DND-41 (cell line): ENCODE results near the gene CRYGC.
"Not testable (repeated sequence)": the region's sequence is repeated elsewhere in the genome, so short reads cannot be mapped to it uniquely, and the experiment has no call there.

Experiments used
- ATAC-seq: fragments of 200-7000 bp; cut with Tn5 transposase; 3 replicates; pipeline ENCODE4 v1.9.1; 2021; ENCODE audit warnings: low read depth; ENCODE audit not compliant: insufficient read depth
- DNase-seq: peaks from one replicate; pipeline ENCODE4 v3.0.0-alpha.2; 2020
- H2AFZ ChIP-seq: 2 replicates; pipeline ENCODE4 v1.6.0; 2012; ENCODE audit warnings: low read depth, low read length
- H3K27ac ChIP-seq: 2 replicates; pipeline ENCODE4 v1.5.1; 2012; ENCODE audit warnings: low read length, inconsistent platforms
- H3K27me3 ChIP-seq: fragments of 200-600 bp; sonication (generic); 2 replicates; pipeline ENCODE4 v1.6.0; 2012; ENCODE audit warnings: low read length, mild to moderate bottlenecking, inconsistent platforms; ENCODE audit not compliant: insufficient read depth, poor library complexity
- H3K36me3 ChIP-seq: 2 replicates; pipeline ENCODE4 v1.5.1; 2012; ENCODE audit warnings: low read length, inconsistent platforms; ENCODE audit not compliant: insufficient read depth
- H3K4me1 ChIP-seq: 2 replicates; pipeline ENCODE4 v1.5.1; 2012; ENCODE audit warnings: mild to moderate bottlenecking, low read length; ENCODE audit not compliant: insufficient read depth
- H3K4me2 ChIP-seq: 2 replicates; pipeline ENCODE4 v1.6.0; 2012; ENCODE audit warnings: mild to moderate bottlenecking, moderate library complexity, low read length, inconsistent platforms; ENCODE audit not compliant: insufficient read depth
- H3K4me3 ChIP-seq, 2 experiments: fragments of 200-600 bp in 1 of 2; shearing (Covaris generic) in 1 of 2; 2 replicates each; pipeline ENCODE4 v1.5.1; 2012 to 2016; ENCODE audit warnings: inconsistent platforms in 2 of 2, low read length in 2 of 2, mild to moderate bottlenecking in 2 of 2, low read depth in 1 of 2, moderate library complexity in 1 of 2
- H3K79me2 ChIP-seq: 2 replicates; pipeline ENCODE4 v1.6.0; 2012; ENCODE audit warnings: low read length, inconsistent platforms; ENCODE audit not compliant: insufficient read depth
- H3K9ac ChIP-seq: 2 replicates; pipeline ENCODE4 v1.6.0; 2012; ENCODE audit warnings: low read depth, mild to moderate bottlenecking, inconsistent platforms, low read length, moderate library complexity
- H3K9me3 ChIP-seq: 2 replicates; pipeline ENCODE4 v1.5.1; 2012; ENCODE audit warnings: low read length, moderate library complexity, mild to moderate bottlenecking, inconsistent platforms; ENCODE audit not compliant: insufficient read depth, severe bottlenecking
- H4K20me1 ChIP-seq: 2 replicates; pipeline ENCODE4 v1.6.0; 2012; ENCODE audit warnings: low read length; ENCODE audit not compliant: insufficient read depth
- CTCF ChIP-seq: IDR thresholded peaks from 2 replicates; pipeline ENCODE4 v1.5.1; 2012; ENCODE audit warnings: borderline replicate concordance, low read length, moderate library complexity, mild to moderate bottlenecking; ENCODE audit not compliant: poor library complexity, severe bottlenecking; ENCODE audit errors: extremely low read depth
- EZH2 ChIP-seq: IDR thresholded peaks from 3 replicates; pipeline ENCODE4 v1.6.1; 2012; ENCODE audit warnings: borderline replicate concordance, low read depth, mild to moderate bottlenecking, moderate library complexity, low read length, inconsistent platforms; ENCODE audit not compliant: severe bottlenecking

CRYGC gene

DNA sequence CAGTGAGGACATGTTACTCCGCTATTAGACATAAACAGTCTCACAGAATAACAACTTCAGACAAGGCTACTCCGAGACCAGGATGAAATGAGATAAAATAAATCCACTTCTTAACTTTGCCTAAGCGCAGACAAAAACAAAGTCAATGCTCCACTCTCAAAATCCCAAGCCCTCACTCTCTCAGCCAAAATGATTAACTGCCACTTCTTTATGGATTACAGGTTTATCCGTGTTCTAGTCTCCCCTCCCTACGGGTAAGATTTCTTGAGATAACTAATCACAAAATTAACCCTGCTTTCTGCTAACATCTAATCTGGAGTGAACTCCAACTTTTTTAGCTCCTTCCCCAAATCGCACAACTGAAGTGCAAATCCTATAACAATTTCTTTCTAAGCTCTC, 1.1 kb upstream of the CRYGC start:
- Histone ChIP-seq H3K4me3 (no peak overlapping the region), H3K4me2 (no peak overlapping the region), H3K9me3 (no peaks in the 10 kb centered on the region), H3K27ac (no peak overlapping the region), H3K4me1 (peaks cover 12% of the 10 kb centered on the region), H3K36me3 (no peaks in the 10 kb centered on the region), H3K9ac (no peak overlapping the region), H3K79me2 (no peaks in the 10 kb centered on the region), H2AFZ (no peak overlapping the region), H4K20me1 (no peaks in the 10 kb centered on the region), H3K27me3 (no peaks in the 10 kb centered on the region)
- DNase-seq (no peak), ATAC-seq (no peak)
- TF ChIP-seq CTCF (no peak), EZH2 (no peak)

DNA sequence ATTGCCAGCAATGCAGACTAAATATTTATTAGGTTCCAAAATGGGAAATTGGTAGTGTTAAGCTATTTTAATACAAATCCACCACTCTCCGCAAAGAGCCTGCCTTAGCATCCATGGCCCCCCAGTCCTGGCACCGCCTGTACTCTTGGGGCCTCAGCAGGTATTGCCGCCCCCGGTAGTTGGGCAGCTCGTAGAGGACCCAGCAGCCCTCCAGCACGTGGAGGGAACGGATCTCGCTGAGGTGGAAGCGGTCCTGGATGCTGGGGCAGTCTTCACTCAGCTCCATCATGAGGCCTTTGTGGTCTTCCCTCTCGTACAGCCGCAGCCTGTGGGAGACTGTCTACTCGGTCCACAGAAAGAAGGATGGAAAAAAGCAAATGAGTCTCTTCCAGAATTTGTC, 1.5 kb downstream of the CRYGC start:
- H3K9me3 ChIP-seq: no peaks in the 10 kb centered on the region
- no peaks in the 10 kb centered on the region for H3K27me3 ChIP-seq
- no peak overlapping the region for H3K9ac ChIP-seq
- no peaks in the 10 kb centered on the region for H3K79me2 ChIP-seq
- no peak overlapping the region for H3K4me3 ChIP-seq
- no peaks in the 10 kb centered on the region for H4K20me1 ChIP-seq
- H2AFZ ChIP-seq: no peak overlapping the region
- H3K36me3 ChIP-seq: no peaks in the 10 kb centered on the region
- no peak overlapping the region for H3K4me2 ChIP-seq
- no peak for DNase-seq
- no peaks in the 10 kb centered on the region for H3K4me1 ChIP-seq
- no peak overlapping the region for H3K27ac ChIP-seq
- TF ChIP-seq EZH2: no peak
- TF ChIP-seq CTCF: no peak
- no peak for ATAC-seq

GRCh38 chr2:208127090-208127489, 2.5 kb downstream of the CRYGC start:
- Histone ChIP-seq H3K9ac (no peak overlapping the region), H3K4me1 (no peaks in the 10 kb centered on the region), H3K36me3 (no peaks in the 10 kb centered on the region), H3K4me3 (no peak overlapping the region), H3K9me3 (no peaks in the 10 kb centered on the region), H3K4me2 (no peak overlapping the region), H2AFZ (no peak overlapping the region), H3K79me2 (no peaks in the 10 kb centered on the region), H3K27ac (no peak overlapping the region), H3K27me3 (no peaks in the 10 kb centered on the region), H4K20me1 (no peaks in the 10 kb centered on the region)
- TF ChIP-seq EZH2 (no peak), CTCF (no peak)
- DNase-seq (no peak), ATAC-seq (no peak)

DNA sequence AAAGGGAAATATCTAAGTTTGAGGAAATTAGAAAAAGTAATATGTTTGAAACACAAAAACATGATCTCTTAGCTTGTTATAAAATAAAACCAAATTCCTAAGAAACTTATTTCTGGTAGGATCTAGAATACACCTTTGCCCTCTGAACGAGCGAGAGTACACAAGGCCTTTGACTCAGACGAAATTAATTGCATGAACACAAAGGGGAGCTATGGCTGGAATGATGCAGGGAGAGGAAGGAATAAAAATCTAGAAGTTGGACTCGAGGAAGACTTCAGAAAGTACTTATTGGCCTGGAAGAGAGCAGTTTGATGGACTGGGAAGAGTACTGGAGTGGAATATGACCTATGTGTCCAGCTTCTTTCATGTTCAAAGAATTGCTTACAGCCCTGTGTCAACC, 4.4 kb downstream of the CRYGC start:
- H3K9ac ChIP-seq: no peak overlapping the region
- H3K4me3 ChIP-seq: no peak overlapping the region
- no peaks in the 10 kb centered on the region for H3K4me1 ChIP-seq
- H3K36me3 ChIP-seq: no peaks in the 10 kb centered on the region
- no peaks in the 10 kb centered on the region for H3K79me2 ChIP-seq
- no peak overlapping the region for H2AFZ ChIP-seq
- no peak for TF ChIP-seq CTCF
- H3K27ac ChIP-seq: no peak overlapping the region
- DNase-seq (no peak), ATAC-seq (no peak)
- peaks cover 3% of the 10 kb centered on the region for H3K27me3 ChIP-seq
- no peak overlapping the region for H3K4me2 ChIP-seq
- H4K20me1 ChIP-seq: no peaks in the 10 kb centered on the region
- H3K9me3 ChIP-seq: no peaks in the 10 kb centered on the region

GRCh38 chr2:208124013-208124715, 5.5 kb downstream of the CRYGC start, which contains the start of gene CRYGD:
Gene CRYGD (minus strand): TSS chr2:208124524. CDS start chr2:208124473, 51 bp downstream.
- DNase-seq, H3K27ac ChIP-seq, H3K9ac ChIP-seq, H4K20me1 ChIP-seq, H3K9me3 ChIP-seq, H3K27me3 ChIP-seq, H3K36me3 ChIP-seq, H3K4me2 ChIP-seq, ATAC-seq, H3K79me2 ChIP-seq, H3K4me1 ChIP-seq, H3K4me3 ChIP-seq, H2AFZ ChIP-seq: not testable (repeated sequence)
